K562 (cell line): ENCODE results near the gene TACR2. TPM values are rescaled to one million over a fixed set of nuclear protein-coding genes. Genes with fewer than 3 reads are reported as not detected.

Experiments used
- ATAC-seq: fragments of 200-7000 bp; cut with Tn5 transposase; 3 replicates; pipeline ENCODE4 v1.9.1; 2020; ENCODE audit warnings: moderate library complexity
- BruUV-seq: library from RNA; stranded (reverse); fragments of 400-500 nt; replicated peaks from 2 replicates; lab custom pipeline; 2021; lab: Mats Ljungman, UMichigan
- CTCF ChIA-PET: fragments of 300-600 bp; formaldehyde crosslinking; extraction: SDS; loops from one replicate; lab custom pipeline; 2021; ENCODE audit warnings: low intra/inter-chr PET ratio; lab: Yijun Ruan, JAX
- POLR2A ChIA-PET: fragments of 300-600, 350-650 bp; sonication (Branson Sonifier 250); formaldehyde crosslinking; extraction: SDS; loops from one replicate; lab custom pipeline; 2021; ENCODE audit warnings: antibody characterized with exemption, inconsistent platforms; lab: Yijun Ruan, JAX
- DNase-seq, 4 experiments: peaks; one replicate each; pipeline versions ENCODE4 v3.0.0 to v3.0.0-alpha.2; 2011 to 2018; ENCODE audit warnings: low spot score in 3 of 4, mixed read lengths in 3 of 4; ENCODE audit errors: extremely low read depth in 1 of 4
- FAIRE-seq: peaks from 2 replicates; lab custom pipeline; 2011; peaks lifted over from hg19 to GRCh38; lab: Jason Lieb, UNC
- H2AFZ ChIP-seq: 2 replicates; pipeline ENCODE4 v1.6.0; 2011; ENCODE audit warnings: low read depth, low read length, control low read depth, inconsistent platforms
- H3K27ac ChIP-seq: fragments of 200-600 bp; 3 replicates; pipeline ENCODE4 v1.8.0; 2011; ENCODE audit warnings: low read depth, mild to moderate bottlenecking, control low read depth, inconsistent platforms, low read length, moderate library complexity, mixed read lengths; ENCODE audit errors: extremely low read depth
- H3K27me3 ChIP-seq, 2 experiments: fragments of 300-600 bp in 1 of 2; 2 replicates in 1 of 2; 3 replicates in 1 of 2; pipeline versions ENCODE4 v1.6.0 to v1.8.0; 2011; ENCODE audit warnings: inconsistent platforms in 2 of 2, low read length in 2 of 2, mild to moderate bottlenecking in 1 of 2, mixed read lengths in 1 of 2, moderate library complexity in 1 of 2; ENCODE audit not compliant: control insufficient read depth in 2 of 2, insufficient read depth in 2 of 2
- H3K36me3 ChIP-seq: fragments of 300-600 bp; 3 replicates; pipeline ENCODE4 v1.8.0; 2011; ENCODE audit warnings: mild to moderate bottlenecking, low read length, inconsistent platforms; ENCODE audit not compliant: control insufficient read depth, insufficient read depth
- H3K4me1 ChIP-seq, 2 experiments: fragments of 200-600 bp in 1 of 2; replicated peaks in 1 of 2; 2 replicates in 1 of 2; 3 replicates in 1 of 2; pipeline versions ENCODE4 v1.5.1 to v1.8.0; 2011; ENCODE audit warnings: inconsistent platforms in 2 of 2, low read length in 2 of 2, mild to moderate bottlenecking in 1 of 2, mixed read lengths in 1 of 2, moderate library complexity in 1 of 2; ENCODE audit not compliant: control insufficient read depth in 2 of 2, insufficient read depth in 2 of 2
- H3K4me2 ChIP-seq: 2 replicates; pipeline ENCODE4 v1.6.1; 2011; ENCODE audit warnings: low read length, control low read depth, inconsistent platforms, mixed read lengths; ENCODE audit not compliant: insufficient read depth
- H3K4me3 ChIP-seq: fragments of 200-600 bp; sonication (generic), shearing (Covaris generic); 2 replicates; pipeline ENCODE4 v1.5.1; 2016; ENCODE audit warnings: control low read depth, inconsistent platforms
- H3K79me2 ChIP-seq: fragments of 200-600 bp; 3 replicates; pipeline ENCODE4 v1.8.0; 2011; ENCODE audit warnings: low read length, inconsistent platforms; ENCODE audit not compliant: control insufficient read depth, insufficient read depth
- H3K9ac ChIP-seq, 2 experiments: 2 replicates each; pipeline versions ENCODE4 v1.6.0 to v1.6.1; 2011; ENCODE audit warnings: low read depth in 2 of 2, low read length in 2 of 2, control low read depth in 1 of 2, inconsistent platforms in 1 of 2, mild to moderate bottlenecking in 1 of 2, mixed read lengths in 1 of 2; ENCODE audit not compliant: insufficient read depth in 1 of 2
- H3K9me1 ChIP-seq: one replicate; pipeline ENCODE4 v1.6.0; 2011; ENCODE audit warnings: inconsistent platforms, mild to moderate bottlenecking, low read length, moderate library complexity; ENCODE audit not compliant: control insufficient read depth, insufficient read depth
- H3K9me3 ChIP-seq: replicated peaks from 2 replicates; pipeline ENCODE4 v1.5.1; 2011; ENCODE audit warnings: low read depth, low read length, inconsistent platforms; ENCODE audit not compliant: control insufficient read depth, insufficient read depth
- H4K20me1 ChIP-seq: replicated peaks from 2 replicates; pipeline ENCODE4 v1.6.1; 2011; ENCODE audit warnings: low read length, inconsistent platforms, mixed read lengths; ENCODE audit not compliant: control insufficient read depth, insufficient read depth
- ARID3B ChIP-seq: fragments of 250-450 bp; sonication (Bioruptor Pico); IDR thresholded peaks from 2 replicates; pipeline ENCODE4 v1.4.0; 2020; ENCODE audit warnings: borderline replicate concordance
- DACH1 ChIP-seq: fragments of 450-650 bp; IDR thresholded peaks from 2 replicates; pipeline ENCODE4 v1.6.1; 2018; ENCODE audit not compliant: partially characterized antibody
- FOXK1 ChIP-seq: sonication (generic); formaldehyde crosslinking; IDR thresholded peaks from 2 replicates; pipeline ENCODE4 v1.8.0; 2022; ENCODE audit warnings: missing genetic modification reagents, mild to moderate bottlenecking, borderline replicate concordance
- FOXM1 ChIP-seq, 2 experiments: fragments of 450-650 bp in 1 of 2; sonication (generic) in 1 of 2; formaldehyde crosslinking in 1 of 2; IDR thresholded peaks; 2 replicates each; pipeline versions ENCODE4 v1.6.1 to v1.9.0; 2017 to 2022; ENCODE audit warnings: low read depth in 2 of 2, mild to moderate bottlenecking in 2 of 2, missing genetic modification reagents in 1 of 2, moderate library complexity in 1 of 2
- MAFG ChIP-seq: fragments of 450-650 bp; conservative IDR thresholded peaks from 2 replicates; pipeline ENCODE4 v1.6.1; 2016; ENCODE audit warnings: missing genetic modification characterization, missing compliant biosample characterization
- MCM3 ChIP-seq: fragments of 450-650 bp; IDR thresholded peaks from 2 replicates; pipeline ENCODE4 v1.6.1; 2016
- MCM7 ChIP-seq, 2 experiments: fragments of 450-650 bp; IDR thresholded peaks; 2 replicates each; pipeline ENCODE4 v1.6.1; 2016 to 2018
- MEF2A ChIP-seq: IDR thresholded peaks from 2 replicates; pipeline ENCODE4 v1.6.1; 2011; ENCODE audit warnings: low read depth, mild to moderate bottlenecking, low read length, moderate library complexity; ENCODE audit not compliant: control insufficient read depth
- MEF2D ChIP-seq: conservative IDR thresholded peaks from 2 replicates; pipeline ENCODE4 v1.6.1; 2016; ENCODE audit warnings: low read depth, missing genetic modification characterization, missing compliant biosample characterization
- NKRF ChIP-seq: fragments of 450-650 bp; IDR thresholded peaks from 2 replicates; pipeline ENCODE4 v1.6.1; 2016; ENCODE audit warnings: borderline replicate concordance
- POLR3A ChIP-seq: IDR thresholded peaks from 2 replicates; pipeline ENCODE4 v1.6.1; 2011; ENCODE audit warnings: borderline replicate concordance, mild to moderate bottlenecking, moderate library complexity; ENCODE audit not compliant: insufficient read length, insufficient read depth; ENCODE audit errors: extremely low read depth
- SOX6 ChIP-seq: fragments of 450-650 bp; IDR thresholded peaks from 2 replicates; pipeline ENCODE4 v1.6.1; 2014; ENCODE audit warnings: mild to moderate bottlenecking
- U2AF1 ChIP-seq: fragments of 200-400 bp; formaldehyde crosslinking; optimal IDR thresholded peaks from 2 replicates; pipeline ENCODE3; 2017; ENCODE audit warnings: mild to moderate bottlenecking, low read depth, low read length, moderate library complexity
- ZKSCAN3 ChIP-seq: fragments of 250-450 bp; sonication (Bioruptor Pico); IDR thresholded peaks from 2 replicates; pipeline ENCODE4 v1.4.0; 2020
- ZNF586 ChIP-seq: fragments of 450-650 bp; formaldehyde crosslinking; conservative IDR thresholded peaks from 2 replicates; pipeline ENCODE4 v1.4.0; 2020; ENCODE audit warnings: mild to moderate bottlenecking, moderate library complexity
- ZZZ3 ChIP-seq: fragments of 450-650 bp; IDR thresholded peaks from 2 replicates; pipeline ENCODE4 v1.6.1; 2016; ENCODE audit warnings: antibody characterized with exemption, mild to moderate bottlenecking, moderate library complexity
- WGBS: fragments of 100-300 bp; shearing (Covaris generic); methylation state at CpG from one replicate; pipeline ENCODE4 v1.1.6; 2016; ENCODE audit warnings: low coverage, mixed read lengths; ENCODE audit not compliant: insufficient coverage; ENCODE audit errors: missing lambda C conversion rate; 5-methylcytosine and 5-hydroxymethylcytosine counted together
- in situ Hi-C: fragments of 300-500 bp; cut with MboI; formaldehyde crosslinking; loops from 4 replicates; pipeline ENCODE4 v1.15.0; 2018; ENCODE audit warnings: inconsistent platforms, mixed read lengths
- intact Hi-C: fragments of 100-400 bp; cut with micrococcal nuclease; formaldehyde crosslinking; loops from 2 replicates; pipeline ENCODE4 v1.14.2; 2022
- polyA plus RNA-seq, 8 experiments: library from polyadenylated mRNA; depleted of rRNA in 4 of 8; stranded (reverse) in 5 of 8; unstranded in 3 of 8; fragments of >200 nt; fragmentation: Nextera tagmentation in 2 of 8; fragmentation: Illumina TruSeq in 1 of 8; extraction: Ambion mirVana in 2 of 8; extraction: Trizol in 1 of 8; gene quantifications; 2 replicates each; pipeline versions ENCODE4 v1.2.1 to v1.2.3, GENCODE V29; 2011 to 2014; ENCODE audit warnings: inconsistent platforms in 1 of 8, missing spikeins in 1 of 8
- total RNA-seq, 7 experiments: library from RNA; depleted of rRNA in 6 of 7; stranded (reverse); fragments of >200 nt in 6 of 7; fragmentation: Illumina TruSeq in 2 of 7; extraction: Trizol in 2 of 7; gene quantifications; 2 replicates each; pipeline versions ENCODE4 v1.2.1 to v1.2.3, GENCODE V29; 2011 to 2021; ENCODE audit warnings: low replicate concordance in 1 of 7
- TF ChIP-seq, protein P1 (sequence below): fragments of 450-650 bp; IDR thresholded peaks from 2 replicates; pipeline ENCODE4 v1.6.1; 2018; ENCODE audit not compliant: partially characterized antibody

The TACR2 gene
- total and polyA plus RNA-seq, 9 of the 15 experiments (the other 6 are each of a cell fraction or from before 2014, with no cell fraction given) = not detected

DNA sequence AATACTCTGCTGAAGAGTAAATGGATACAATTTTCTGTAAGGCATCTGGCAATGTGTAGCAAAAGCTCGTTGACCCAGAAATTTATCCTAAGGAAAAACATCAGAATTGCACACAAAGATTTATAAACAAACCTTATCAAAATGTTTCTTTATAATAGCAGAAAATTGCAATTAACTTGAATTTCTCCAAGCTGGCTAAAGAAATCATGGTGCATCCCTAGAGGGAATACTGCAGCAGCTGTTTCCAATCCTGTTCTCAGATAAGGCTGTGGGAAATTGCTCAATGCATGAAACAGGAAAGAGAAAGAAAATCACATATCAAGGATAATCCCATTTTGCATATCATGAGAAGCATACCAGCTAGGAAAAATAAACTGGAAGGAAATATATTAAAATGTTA is 18.7 kb downstream of the TACR2 start:
- Histone ChIP-seq H3K79me2 (no peaks in the 10 kb centered on the region), H3K9me3 (no peaks in the 10 kb centered on the region), H3K9me1 (no peaks in the 10 kb centered on the region), H3K27me3 (no peaks in the 10 kb centered on the region), H3K27ac (no peak overlapping the region), H3K36me3 (peaks cover 97% of the 10 kb centered on the region), H3K4me2 (no peak overlapping the region), H3K4me3 (no peak overlapping the region), H2AFZ (no peak overlapping the region), H4K20me1 (no peaks in the 10 kb centered on the region), H3K9ac (no peak overlapping the region), H3K4me1 (peaks cover 0 to 3% of the 10 kb centered on the region in 2 experiments; a peak in 3 of 5 replicates)
- ChIA-PET POLR2A (interaction anchor here (0.5 to 1.2 kb wide), 3 partner anchors 9 to 270 kb away, joined by 3 read pairs; no protein-coding TSS in a partner anchor), CTCF (no interaction called here)
- intact Hi-C loops (no loop called here), in situ Hi-C loops (no loop called here)
- DNase-seq = no peak
- no peak for ATAC-seq
- 94% methylated on average over 1 of the region's 1 CpG for WGBS
- FAIRE-seq = peak; percentile 56
- BruUV-seq = no TSS peak
- TF ChIP-seq MEF2D (tag) (no peak), ZNF586 (CRISPR knock-in tag) (no peak), MCM7 (IDR thresholded peaks at IDR 0.05) (no peak), POLR3A (no peak), MCM3 (no peak), MAFG (tag) (no peak), MEF2A (no peak), ZKSCAN3 (CRISPR knock-in tag) (no peak), U2AF1 (no peak), DACH1 (no peak), FOXM1 (IDR thresholded peaks at IDR 0.05; ENCODE audit: low read depth) (no peak), FOXM1 (CRISPR knock-in tag; IDR thresholded peaks at IDR 0.05; ENCODE audit: low read depth) (no peak), ZZZ3 (no peak), FOXK1 (CRISPR knock-in tag) (no peak), SOX6 (no peak), ARID3B (CRISPR knock-in tag) (no peak), NKRF (no peak)
- TF ChIP-seq, protein P1, sequence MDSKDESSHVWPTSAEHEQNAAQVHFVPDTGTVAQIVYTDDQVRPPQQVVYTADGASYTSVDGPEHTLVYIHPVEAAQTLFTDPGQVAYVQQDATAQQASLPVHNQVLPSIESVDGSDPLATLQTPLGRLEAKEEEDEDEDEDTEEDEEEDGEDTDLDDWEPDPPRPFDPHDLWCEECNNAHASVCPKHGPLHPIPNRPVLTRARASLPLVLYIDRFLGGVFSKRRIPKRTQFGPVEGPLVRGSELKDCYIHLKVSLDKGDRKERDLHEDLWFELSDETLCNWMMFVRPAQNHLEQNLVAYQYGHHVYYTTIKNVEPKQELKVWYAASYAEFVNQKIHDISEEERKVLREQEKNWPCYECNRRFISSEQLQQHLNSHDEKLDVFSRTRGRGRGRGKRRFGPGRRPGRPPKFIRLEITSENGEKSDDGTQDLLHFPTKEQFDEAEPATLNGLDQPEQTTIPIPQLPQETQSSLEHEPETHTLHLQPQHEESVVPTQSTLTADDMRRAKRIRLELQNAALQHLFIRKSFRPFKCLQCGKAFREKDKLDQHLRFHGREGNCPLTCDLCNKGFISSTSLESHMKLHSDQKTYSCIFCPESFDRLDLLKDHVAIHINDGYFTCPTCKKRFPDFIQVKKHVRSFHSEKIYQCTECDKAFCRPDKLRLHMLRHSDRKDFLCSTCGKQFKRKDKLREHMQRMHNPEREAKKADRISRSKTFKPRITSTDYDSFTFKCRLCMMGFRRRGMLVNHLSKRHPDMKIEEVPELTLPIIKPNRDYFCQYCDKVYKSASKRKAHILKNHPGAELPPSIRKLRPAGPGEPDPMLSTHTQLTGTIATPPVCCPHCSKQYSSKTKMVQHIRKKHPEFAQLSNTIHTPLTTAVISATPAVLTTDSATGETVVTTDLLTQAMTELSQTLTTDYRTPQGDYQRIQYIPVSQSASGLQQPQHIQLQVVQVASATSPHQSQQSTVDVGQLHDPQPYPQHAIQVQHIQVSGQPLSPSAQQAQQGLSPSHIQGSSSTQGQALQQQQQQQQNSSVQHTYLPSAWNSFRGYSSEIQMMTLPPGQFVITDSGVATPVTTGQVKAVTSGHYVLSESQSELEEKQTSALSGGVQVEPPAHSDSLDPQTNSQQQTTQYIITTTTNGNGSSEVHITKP = no peak
